SJCRH30 (cell line): ENCODE data around the gene MOSMO. TPM values are rescaled to one million over a fixed set of nuclear protein-coding genes. Genes with fewer than 3 reads are reported as not detected.
"Not testable (repeated sequence)": the region's sequence is repeated elsewhere in the genome, so short reads cannot be mapped to it uniquely, and the experiment has no call there.

Experiments used
- DNase-seq, 2 experiments: peaks; one replicate each; pipeline ENCODE4 v3.0.0-alpha.2; 2015 to 2020
- H3K27ac ChIP-seq: fragments of 250-450 bp; sonication (Bioruptor Pico); 2 replicates; pipeline ENCODE4 v1.5.1; 2020; ENCODE audit warnings: mild to moderate bottlenecking, moderate library complexity
- H3K27me3 ChIP-seq: fragments of 250-450 bp; sonication (Bioruptor Pico); 2 replicates; pipeline ENCODE4 v1.5.1; 2020; ENCODE audit warnings: mild to moderate bottlenecking, moderate library complexity
- H3K36me3 ChIP-seq: fragments of 250-450 bp; sonication (Bioruptor Pico); 2 replicates; pipeline ENCODE4 v1.5.1; 2020; ENCODE audit warnings: mild to moderate bottlenecking, moderate library complexity
- H3K4me1 ChIP-seq: fragments of 250-450 bp; sonication (Bioruptor Pico); 2 replicates; pipeline ENCODE4 v1.5.1; 2020; ENCODE audit warnings: mild to moderate bottlenecking, moderate library complexity
- H3K4me3 ChIP-seq: fragments of 250-450 bp; sonication (Bioruptor Pico); 2 replicates; pipeline ENCODE4 v1.5.1; 2020; ENCODE audit warnings: mild to moderate bottlenecking, moderate library complexity
- H3K9me3 ChIP-seq: fragments of 250-450 bp; sonication (Bioruptor Pico); replicated peaks from 2 replicates; pipeline ENCODE4 v1.5.1; 2020; ENCODE audit warnings: mild to moderate bottlenecking, moderate library complexity
- total RNA-seq: library from RNA; depleted of rRNA; stranded (reverse); fragments of >200 nt; shearing (Covaris generic); gene quantifications from 2 replicates; pipeline ENCODE4 v1.2.3, GENCODE V29; 2014

Gene MOSMO
- total RNA-seq, 1 experiment from 2014 or later: 12.1 TPM

DNA sequence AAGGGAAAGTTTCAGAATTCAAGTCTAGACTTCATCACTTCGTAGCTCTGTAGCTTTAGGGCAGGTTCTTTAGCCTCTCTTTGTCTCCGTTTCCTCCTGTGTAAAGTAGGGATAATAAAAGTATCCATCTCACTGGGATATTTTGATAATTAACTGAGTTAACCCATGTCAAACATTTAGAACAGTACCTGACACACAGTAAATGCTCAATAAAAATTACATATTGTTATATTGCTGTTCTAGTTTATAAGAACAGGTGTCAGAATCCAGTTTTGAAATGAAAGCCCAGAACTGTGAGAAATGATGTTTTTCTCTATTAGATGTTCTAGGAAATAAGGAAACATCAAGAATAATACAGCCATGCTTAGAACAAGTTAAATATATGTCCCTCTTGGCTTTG is 4.3 kb downstream of the MOSMO start:
- Histone ChIP-seq H3K36me3 (no peaks in the 10 kb centered on the region), H3K9me3 (no peaks in the 10 kb centered on the region), H3K4me1 (peaks cover 2% of the 10 kb centered on the region; the same call in 1 of the 2 replicates), H3K27ac (no peak overlapping the region), H3K27me3 (no peaks in the 10 kb centered on the region), H3K4me3 (no peak overlapping the region)
- no peak for DNase-seq

DNA sequence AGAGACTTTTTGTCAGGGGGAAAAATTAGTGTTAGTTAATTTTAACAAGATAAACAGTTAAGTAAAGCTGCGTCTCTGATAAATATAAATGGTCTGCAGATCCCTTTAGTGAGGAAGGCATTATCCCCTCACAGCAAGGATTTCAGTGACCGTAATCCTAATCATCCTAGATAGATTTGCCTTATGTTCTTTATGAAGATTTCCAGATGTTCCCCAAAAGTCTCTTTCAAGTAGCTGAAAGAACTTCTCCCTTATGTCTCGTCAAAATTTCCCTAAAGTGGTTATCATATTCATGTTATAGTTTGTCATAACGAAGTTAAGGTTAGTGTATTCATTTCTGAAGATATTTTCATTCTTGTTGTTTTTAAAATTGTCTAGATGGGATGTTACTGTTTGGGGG is 5.6 kb downstream of the MOSMO start:
- no peaks in the 10 kb centered on the region for H3K9me3 ChIP-seq
- H3K27ac ChIP-seq: no peak overlapping the region
- no peak overlapping the region for H3K4me3 ChIP-seq
- no peaks in the 10 kb centered on the region for H3K27me3 ChIP-seq
- peaks cover 2% of the 10 kb centered on the region; the same call in 1 of the 2 replicates for H3K4me1 ChIP-seq
- H3K36me3 ChIP-seq: no peaks in the 10 kb centered on the region
- no peak for DNase-seq

DNA sequence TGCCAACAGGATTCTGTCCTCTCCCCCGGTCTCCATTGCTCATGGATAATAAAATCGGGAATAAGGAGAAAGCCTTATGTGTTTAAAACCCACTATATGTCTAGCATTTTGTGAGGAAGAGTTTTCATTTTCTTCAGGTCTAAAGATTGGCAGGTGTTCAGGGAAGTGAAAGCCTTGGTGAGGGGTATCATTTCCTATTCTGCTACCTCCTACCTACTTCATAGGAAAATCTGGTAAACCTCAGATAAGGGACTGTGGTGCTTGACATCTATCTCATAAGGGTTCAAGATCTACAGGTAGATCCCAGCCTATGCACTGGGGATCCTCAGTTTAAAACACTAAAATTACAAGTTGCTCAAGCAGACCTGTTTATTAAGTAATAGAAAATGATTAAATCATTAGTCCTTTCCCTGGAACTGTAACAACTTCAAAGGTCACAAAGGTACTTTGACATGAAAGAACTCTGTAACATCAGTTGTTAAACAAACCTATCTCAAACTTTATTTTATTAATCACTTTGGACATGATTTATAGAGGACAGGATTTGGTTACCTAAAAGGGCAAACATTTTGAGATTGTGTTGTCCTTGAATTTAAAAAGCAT is 6.5 kb downstream of the MOSMO start:
- Histone ChIP-seq H3K36me3 (no peaks in the 10 kb centered on the region), H3K27ac (no peak overlapping the region), H3K27me3 (no peaks in the 10 kb centered on the region), H3K4me3 (no peak overlapping the region), H3K4me1 (no peaks in the 10 kb centered on the region), H3K9me3 (no peaks in the 10 kb centered on the region)
- DNase-seq: no peak

DNA sequence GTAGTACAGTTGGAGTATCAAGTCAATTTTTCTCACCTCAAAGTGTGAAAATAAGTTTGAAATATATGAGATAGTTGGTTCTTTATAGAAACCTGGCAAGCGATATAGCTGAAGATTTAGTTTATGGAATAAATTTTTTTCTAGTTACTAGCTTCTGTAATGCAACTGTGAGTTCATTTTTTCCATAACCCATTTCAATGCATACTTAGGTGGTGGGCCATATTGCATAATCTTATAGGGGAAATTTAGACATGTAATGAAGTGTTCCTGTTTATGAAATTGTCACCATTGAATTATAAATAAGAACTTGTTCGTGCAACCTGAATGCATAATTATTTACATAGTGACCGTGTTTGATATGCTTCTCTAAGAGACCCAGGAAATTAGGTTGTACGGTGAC is 9.0 kb downstream of the MOSMO start:
- no peaks in the 10 kb centered on the region for H3K27me3 ChIP-seq
- no peak for DNase-seq
- no peaks in the 10 kb centered on the region for H3K9me3 ChIP-seq
- H3K4me3 ChIP-seq: no peak overlapping the region
- no peaks in the 10 kb centered on the region for H3K4me1 ChIP-seq
- H3K27ac ChIP-seq: no peak overlapping the region
- H3K36me3 ChIP-seq: no peaks in the 10 kb centered on the region

DNA sequence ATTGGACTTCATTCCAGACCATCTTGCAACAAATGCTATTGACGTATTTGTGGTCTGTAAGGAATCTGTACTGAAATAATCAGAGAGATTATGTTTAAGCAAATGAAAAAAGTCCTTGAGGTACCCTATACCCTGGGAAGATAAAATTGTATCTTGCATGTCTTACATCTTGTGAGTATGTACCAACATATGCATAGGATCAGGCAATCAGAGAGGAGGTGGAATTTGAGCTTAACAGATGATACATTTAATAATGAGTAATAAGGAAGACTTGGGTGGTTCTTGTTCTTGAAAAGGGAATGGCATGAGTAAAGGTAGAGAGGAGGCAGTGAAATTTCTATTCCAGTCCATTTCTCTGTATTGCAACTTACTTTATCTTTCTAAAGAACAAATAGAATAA is 10.6 kb downstream of the MOSMO start:
- Histone ChIP-seq H3K4me1 (no peaks in the 10 kb centered on the region), H3K27me3 (no peaks in the 10 kb centered on the region), H3K9me3 (no peaks in the 10 kb centered on the region), H3K4me3 (no peak overlapping the region), H3K27ac (no peak overlapping the region), H3K36me3 (no peaks in the 10 kb centered on the region)
- DNase-seq: no peak

DNA sequence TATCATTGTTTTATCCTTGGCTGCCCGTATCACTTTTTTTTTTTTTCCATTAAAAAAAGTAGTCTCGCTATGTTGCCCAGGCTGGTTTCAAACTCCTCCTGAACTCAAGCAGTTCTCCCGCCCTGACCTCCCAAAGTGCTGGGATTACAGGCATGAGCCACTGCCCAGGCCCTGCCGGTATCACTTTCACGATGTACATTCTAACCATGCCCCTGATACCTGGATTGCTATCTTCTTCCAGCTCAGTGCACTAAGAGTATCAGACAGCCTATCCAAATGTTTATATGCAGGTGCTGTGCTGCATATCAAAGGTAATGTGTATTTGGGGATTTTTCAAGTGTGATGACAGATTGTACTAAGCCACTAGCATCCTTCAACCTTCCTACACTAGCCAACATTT is 14.2 kb downstream of the MOSMO start:
- DNase-seq: no peak
- no peak overlapping the region for H3K4me3 ChIP-seq

DNA sequence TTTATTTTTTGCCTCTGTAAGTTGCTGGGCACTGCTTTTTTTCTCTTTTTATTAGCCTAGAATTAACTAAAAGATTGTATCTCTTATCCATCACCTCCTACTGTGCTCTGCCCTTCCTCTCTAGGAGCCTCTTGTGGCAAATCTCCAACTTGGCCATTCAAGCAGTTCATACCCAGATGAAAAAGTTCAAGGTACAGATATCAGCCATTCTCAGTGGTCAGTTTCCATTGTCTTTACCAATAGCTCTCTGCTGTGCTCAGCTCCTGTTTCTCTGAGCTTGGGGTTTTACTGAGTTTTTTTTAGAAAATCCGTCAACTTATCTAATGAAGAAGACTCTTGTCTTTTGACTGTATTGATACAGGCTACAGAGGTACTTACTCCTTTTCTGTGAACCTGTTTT is 15.6 kb downstream of the MOSMO start:
- no peaks in the 10 kb centered on the region for H3K36me3 ChIP-seq
- no peak overlapping the region for H3K27ac ChIP-seq
- H3K9me3 ChIP-seq: no peaks in the 10 kb centered on the region
- H3K27me3 ChIP-seq: no peaks in the 10 kb centered on the region
- DNase-seq: no peak
- H3K4me3 ChIP-seq: no peak overlapping the region
- H3K4me1 ChIP-seq: no peaks in the 10 kb centered on the region

More for the DNA sequence above, 14.2 kb downstream of the MOSMO start:
- no peaks in the 10 kb centered on the region for H3K4me1 ChIP-seq
- no peak overlapping the region for H3K27ac ChIP-seq
- H3K36me3 ChIP-seq: no peaks in the 10 kb centered on the region
- no peaks in the 10 kb centered on the region for H3K27me3 ChIP-seq
- no peaks in the 10 kb centered on the region for H3K9me3 ChIP-seq

DNA sequence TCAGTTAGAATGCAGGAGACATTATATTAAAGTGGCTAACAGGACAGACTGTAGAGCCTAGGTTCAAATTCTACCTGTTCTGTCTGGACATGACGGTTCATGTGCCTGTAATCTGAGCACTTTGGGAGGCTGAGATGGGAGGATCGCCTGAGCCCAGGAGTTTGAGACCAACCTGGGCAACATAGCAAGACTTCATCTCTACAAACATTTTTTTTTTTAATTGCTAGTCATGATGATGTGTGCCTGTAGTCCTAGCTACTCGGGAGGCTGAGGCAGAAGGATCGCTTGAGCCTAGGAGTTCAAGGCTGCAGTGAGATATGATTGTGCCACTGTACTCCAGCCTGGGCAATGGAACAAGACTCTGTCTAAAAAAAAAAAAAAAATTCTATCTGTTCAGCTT is 16.9 kb downstream of the MOSMO start:
- DNase-seq, H3K27me3 ChIP-seq, H3K4me3 ChIP-seq, H3K9me3 ChIP-seq, H3K27ac ChIP-seq, H3K4me1 ChIP-seq, H3K36me3 ChIP-seq: not testable (repeated sequence)

DNA sequence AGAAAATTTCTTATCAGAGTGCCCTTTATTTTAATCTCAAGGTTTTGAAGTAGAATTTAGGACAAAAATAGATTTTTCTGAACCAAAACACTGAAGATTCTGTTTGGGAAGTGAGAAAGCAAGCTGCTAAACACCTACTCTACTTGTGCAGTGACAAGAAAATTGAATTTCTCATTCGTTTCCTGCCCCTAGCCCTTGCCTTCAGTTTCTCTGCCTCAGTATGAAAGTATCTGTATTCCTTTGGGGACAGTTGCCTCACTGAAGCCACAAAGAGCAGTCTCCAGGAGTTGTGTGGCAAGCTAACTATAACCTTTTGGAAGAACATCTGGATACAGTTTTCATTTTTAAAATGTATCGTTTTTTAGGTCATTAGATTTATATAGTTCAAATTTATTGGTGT is 19.7 kb downstream of the MOSMO start:
- DNase-seq: no peak
- Histone ChIP-seq H3K4me3 (no peak overlapping the region), H3K27me3 (no peaks in the 10 kb centered on the region), H3K4me1 (no peaks in the 10 kb centered on the region), H3K27ac (no peak overlapping the region), H3K36me3 (peaks cover 4% of the 10 kb centered on the region), H3K9me3 (no peaks in the 10 kb centered on the region)

DNA sequence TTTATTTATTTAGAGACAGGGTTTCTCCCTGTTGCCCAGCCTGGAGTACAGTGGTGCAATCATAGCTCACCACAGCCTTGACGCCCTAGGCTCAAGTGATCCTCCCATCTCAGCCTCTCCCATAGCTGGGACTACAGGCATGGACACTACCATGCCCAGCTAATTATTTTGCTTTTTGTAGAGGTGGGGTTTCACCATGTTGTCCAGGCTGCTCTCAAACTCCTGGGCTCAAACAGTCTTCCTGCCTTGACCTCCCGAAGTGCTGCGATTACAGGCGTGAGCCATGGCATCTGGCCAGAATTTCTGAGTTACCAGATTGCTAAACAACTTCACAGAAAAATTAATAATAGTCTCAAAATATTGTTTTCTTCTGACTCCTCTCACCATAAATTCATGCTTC is 21.7 kb downstream of the MOSMO start:
- no peaks in the 10 kb centered on the region for H3K27me3 ChIP-seq
- H3K36me3 ChIP-seq: peaks cover 4% of the 10 kb centered on the region
- no peak overlapping the region for H3K27ac ChIP-seq
- no peaks in the 10 kb centered on the region for H3K9me3 ChIP-seq
- H3K4me1 ChIP-seq: no peaks in the 10 kb centered on the region
- H3K4me3 ChIP-seq: no peak overlapping the region
- DNase-seq: no peak

DNA sequence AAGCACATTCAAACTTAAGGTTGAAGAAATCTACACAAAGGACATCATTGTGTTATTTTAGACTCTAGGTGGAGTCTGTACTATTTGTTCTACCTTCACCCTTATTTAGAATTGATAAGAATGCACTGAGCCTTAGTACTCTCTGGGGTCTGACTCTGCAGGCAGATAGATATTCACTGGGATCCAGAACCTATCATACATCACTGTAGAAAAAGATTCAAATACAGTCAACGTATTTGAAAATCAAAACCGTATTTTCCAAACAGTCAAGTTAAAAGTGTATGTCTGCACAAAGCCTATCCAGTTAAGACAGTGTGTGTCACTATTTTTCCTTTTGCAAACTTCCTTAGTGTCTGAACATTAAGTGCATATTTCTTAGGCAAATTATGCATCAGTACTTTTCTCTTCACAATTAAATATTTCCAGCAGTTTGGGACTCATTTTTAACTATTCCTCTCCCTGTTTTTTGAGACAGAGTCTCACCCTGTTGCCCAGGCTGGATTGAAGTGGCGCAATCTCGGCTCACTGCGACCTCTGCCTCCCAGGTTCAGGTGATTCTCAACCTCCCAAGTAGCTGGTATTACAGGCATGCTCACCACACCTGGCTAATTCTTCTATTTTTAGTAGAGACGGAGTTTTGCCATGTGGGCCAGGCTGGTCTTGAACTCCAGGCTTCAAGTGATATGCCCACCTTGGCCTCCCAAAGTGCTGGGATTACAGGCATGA is 22.3 kb downstream of the MOSMO start:
- Histone ChIP-seq H3K4me3 (no peak overlapping the region), H3K27me3 (no peaks in the 10 kb centered on the region), H3K9me3 (no peaks in the 10 kb centered on the region), H3K36me3 (peaks cover 4% of the 10 kb centered on the region), H3K4me1 (no peaks in the 10 kb centered on the region), H3K27ac (no peak overlapping the region)
- DNase-seq: no peak

DNA sequence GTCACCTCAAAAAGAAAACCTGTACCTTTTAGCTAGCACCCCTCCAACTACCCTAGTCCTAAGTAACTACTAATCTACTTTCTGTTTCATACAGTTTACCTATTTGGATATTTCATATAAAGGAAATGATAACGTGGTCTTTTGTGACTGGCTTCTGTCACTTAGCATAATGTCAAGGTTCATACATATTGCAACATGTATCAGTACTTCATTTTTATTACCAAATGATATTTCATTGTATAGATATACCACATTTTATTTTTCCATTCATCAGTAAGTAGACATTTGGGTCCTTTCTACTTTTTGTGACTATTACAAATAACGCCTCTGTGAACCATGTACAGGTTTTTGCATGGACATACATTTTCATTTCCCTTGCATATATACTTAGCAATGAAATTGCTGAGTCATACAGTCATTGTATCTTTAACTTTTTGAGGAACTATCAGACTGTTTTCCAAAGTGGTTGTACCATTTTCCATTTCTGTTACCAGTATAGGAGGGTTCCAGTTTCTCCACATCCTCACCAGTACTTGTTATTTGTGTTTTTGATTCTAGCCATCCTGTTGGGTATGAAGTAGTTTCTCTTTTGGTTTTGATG is 23.7 kb downstream of the MOSMO start:
- no peak overlapping the region for H3K4me3 ChIP-seq

DNA sequence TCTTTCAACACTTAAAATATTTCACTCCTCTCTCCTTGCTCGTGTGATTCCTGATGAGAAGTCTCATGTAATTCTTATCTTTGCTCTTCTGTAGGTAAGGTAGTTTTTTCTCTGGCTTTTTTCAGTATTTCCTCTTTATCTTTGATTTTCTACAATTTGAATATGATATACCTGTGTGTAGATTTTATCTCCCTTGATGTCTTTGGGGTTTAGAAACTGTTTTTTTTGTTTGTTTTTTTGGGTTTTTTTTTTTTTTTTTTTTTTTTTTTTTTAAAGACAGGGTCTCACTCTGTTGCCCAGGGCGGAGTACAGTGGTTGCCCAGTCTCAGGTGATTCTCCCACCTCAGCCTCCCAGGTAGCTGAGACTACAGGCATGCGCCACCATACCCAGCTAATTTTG is 26.6 kb downstream of the MOSMO start:
- no peak for DNase-seq
- H3K4me3 ChIP-seq: no peak overlapping the region
- no peaks in the 10 kb centered on the region for H3K4me1 ChIP-seq
- no peaks in the 10 kb centered on the region for H3K27me3 ChIP-seq
- no peak overlapping the region for H3K27ac ChIP-seq
- H3K36me3 ChIP-seq: peaks cover 4% of the 10 kb centered on the region
- H3K9me3 ChIP-seq: no peaks in the 10 kb centered on the region

More for the DNA sequence above, 23.7 kb downstream of the MOSMO start:
- DNase-seq: no peak
- no peaks in the 10 kb centered on the region for H3K9me3 ChIP-seq
- H3K27ac ChIP-seq: no peak overlapping the region
- H3K27me3 ChIP-seq: no peaks in the 10 kb centered on the region
- H3K36me3 ChIP-seq: peaks cover 4% of the 10 kb centered on the region
- H3K4me1 ChIP-seq: no peaks in the 10 kb centered on the region

DNA sequence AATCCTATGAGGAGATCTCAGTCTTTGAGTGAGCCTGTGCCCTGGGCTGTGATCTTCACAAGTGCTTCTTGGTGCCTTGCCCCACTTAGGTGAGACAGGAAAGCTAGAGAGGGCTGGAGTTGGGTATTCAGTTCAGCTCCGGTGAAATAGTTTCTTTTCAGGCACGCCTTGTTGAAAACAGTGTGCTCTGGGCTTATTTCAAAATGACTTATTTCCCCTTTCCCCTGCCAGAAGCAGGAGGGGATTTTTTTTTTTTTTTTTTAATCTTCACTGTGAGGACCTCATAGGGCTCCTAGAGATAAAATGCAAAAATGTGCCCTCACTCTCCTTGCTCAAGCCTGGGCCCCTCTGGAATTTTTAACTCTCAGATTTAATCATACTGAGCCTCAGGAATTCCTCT is 27.2 kb downstream of the MOSMO start:
- no peak overlapping the region for H3K27ac ChIP-seq
- H3K36me3 ChIP-seq: peaks cover 4% of the 10 kb centered on the region
- no peaks in the 10 kb centered on the region for H3K9me3 ChIP-seq
- DNase-seq: no peak
- no peaks in the 10 kb centered on the region for H3K4me1 ChIP-seq
- no peaks in the 10 kb centered on the region for H3K27me3 ChIP-seq
- H3K4me3 ChIP-seq: no peak overlapping the region

DNA sequence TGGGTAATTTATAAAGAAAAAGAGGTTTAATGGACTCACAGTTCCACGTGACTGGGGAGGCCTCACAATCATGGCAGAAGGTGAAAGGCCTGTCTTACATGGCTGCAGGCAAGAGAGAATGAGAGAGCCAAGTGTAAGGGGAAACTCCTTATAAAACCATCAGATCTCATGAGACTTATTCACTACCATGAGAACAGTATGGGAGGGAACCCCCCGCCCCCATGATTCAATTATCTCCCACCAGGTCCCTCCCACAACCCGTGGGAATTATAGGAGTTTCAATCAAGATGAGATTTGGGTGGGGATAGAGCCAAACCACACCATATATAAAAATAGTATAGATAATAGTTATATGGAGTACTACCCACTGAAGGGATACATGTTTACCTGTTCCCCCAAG is 36.0 kb downstream of the MOSMO start:
- H3K36me3 ChIP-seq, H3K27ac ChIP-seq, H3K9me3 ChIP-seq, H3K27me3 ChIP-seq, H3K4me3 ChIP-seq, DNase-seq, H3K4me1 ChIP-seq: not testable (repeated sequence)

DNA sequence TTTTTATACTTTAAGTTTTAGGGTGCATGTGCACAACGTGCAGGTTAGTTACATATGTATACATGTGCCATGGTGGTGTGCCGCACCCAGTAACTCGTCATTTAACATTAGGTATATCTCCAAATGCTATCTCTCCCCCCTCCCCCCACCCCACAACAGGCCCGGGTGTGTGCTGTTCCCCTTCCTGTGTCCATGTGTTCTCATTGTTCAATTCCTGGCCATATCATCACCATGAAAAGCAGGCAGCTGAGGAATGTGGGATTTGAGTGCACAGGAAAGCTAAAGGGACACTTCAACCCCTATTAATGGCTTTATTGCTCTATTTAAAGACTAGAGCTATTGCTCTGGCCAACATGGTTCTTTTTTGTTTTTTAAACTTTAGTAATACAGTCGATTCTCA is 38.0 kb downstream of the MOSMO start:
- H3K36me3 ChIP-seq, H3K4me1 ChIP-seq, H3K27ac ChIP-seq, H3K27me3 ChIP-seq, H3K4me3 ChIP-seq, H3K9me3 ChIP-seq: not testable (repeated sequence)
- peak; percentile 13 to 26 for DNase-seq
